ENCODE data around the gene MTMR1. TPM values are rescaled to one million over a fixed set of nuclear protein-coding genes. Genes with fewer than 3 reads are reported as not detected.

MTMR1 gene
- polyA plus RNA-seq, 1 donor from 2014 or later = 34.7 TPM

DNA sequence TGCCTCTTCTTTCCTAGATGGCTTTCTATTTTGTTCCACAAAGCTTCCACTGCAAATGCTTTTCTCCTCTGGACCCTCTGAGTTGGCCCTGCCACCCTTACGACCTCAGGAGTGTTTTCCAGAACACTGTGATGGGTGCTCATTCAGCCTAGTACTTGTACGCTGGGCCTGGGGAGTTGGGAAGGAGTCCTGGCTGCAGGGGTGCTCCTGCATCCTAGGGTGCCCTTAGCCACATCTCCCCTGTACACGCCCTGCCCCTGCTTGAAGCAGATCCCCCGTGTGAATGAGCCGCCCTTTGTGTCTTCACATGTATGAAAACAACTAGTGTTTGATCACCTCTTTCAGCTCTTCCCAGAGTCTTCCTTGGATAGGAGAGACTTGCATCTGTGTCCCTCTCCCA, 64.2 kb downstream of the MTMR1 start:
- no peak for TF ChIP-seq EP300 (conservative IDR thresholded peaks at IDR 0.05; ENCODE audit: poor library complexity, severe bottlenecking)
- no peak for TF ChIP-seq MXI1 (conservative IDR thresholded peaks at IDR 0.05; ENCODE audit: poor library complexity, severe bottlenecking)
- TF ChIP-seq EZH2 (IDR thresholded peaks at IDR 0.05; ENCODE audit: borderline replicate concordance, insufficient read depth, low read length, poor library complexity, severe bottlenecking) = no peak
- TF ChIP-seq, protein P1, sequence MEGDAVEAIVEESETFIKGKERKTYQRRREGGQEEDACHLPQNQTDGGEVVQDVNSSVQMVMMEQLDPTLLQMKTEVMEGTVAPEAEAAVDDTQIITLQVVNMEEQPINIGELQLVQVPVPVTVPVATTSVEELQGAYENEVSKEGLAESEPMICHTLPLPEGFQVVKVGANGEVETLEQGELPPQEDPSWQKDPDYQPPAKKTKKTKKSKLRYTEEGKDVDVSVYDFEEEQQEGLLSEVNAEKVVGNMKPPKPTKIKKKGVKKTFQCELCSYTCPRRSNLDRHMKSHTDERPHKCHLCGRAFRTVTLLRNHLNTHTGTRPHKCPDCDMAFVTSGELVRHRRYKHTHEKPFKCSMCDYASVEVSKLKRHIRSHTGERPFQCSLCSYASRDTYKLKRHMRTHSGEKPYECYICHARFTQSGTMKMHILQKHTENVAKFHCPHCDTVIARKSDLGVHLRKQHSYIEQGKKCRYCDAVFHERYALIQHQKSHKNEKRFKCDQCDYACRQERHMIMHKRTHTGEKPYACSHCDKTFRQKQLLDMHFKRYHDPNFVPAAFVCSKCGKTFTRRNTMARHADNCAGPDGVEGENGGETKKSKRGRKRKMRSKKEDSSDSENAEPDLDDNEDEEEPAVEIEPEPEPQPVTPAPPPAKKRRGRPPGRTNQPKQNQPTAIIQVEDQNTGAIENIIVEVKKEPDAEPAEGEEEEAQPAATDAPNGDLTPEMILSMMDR (IDR thresholded peaks at IDR 0.05; ENCODE audit: poor library complexity, severe bottlenecking) = no peak
- TF ChIP-seq TAF1 (IDR thresholded peaks at IDR 0.05; ENCODE audit: low read depth) = no peak
- no peak for TF ChIP-seq RAD21 (conservative IDR thresholded peaks at IDR 0.05)
- no peak for TF ChIP-seq SMC3 (conservative IDR thresholded peaks at IDR 0.05; ENCODE audit: poor library complexity)
- TF ChIP-seq, protein P2, sequence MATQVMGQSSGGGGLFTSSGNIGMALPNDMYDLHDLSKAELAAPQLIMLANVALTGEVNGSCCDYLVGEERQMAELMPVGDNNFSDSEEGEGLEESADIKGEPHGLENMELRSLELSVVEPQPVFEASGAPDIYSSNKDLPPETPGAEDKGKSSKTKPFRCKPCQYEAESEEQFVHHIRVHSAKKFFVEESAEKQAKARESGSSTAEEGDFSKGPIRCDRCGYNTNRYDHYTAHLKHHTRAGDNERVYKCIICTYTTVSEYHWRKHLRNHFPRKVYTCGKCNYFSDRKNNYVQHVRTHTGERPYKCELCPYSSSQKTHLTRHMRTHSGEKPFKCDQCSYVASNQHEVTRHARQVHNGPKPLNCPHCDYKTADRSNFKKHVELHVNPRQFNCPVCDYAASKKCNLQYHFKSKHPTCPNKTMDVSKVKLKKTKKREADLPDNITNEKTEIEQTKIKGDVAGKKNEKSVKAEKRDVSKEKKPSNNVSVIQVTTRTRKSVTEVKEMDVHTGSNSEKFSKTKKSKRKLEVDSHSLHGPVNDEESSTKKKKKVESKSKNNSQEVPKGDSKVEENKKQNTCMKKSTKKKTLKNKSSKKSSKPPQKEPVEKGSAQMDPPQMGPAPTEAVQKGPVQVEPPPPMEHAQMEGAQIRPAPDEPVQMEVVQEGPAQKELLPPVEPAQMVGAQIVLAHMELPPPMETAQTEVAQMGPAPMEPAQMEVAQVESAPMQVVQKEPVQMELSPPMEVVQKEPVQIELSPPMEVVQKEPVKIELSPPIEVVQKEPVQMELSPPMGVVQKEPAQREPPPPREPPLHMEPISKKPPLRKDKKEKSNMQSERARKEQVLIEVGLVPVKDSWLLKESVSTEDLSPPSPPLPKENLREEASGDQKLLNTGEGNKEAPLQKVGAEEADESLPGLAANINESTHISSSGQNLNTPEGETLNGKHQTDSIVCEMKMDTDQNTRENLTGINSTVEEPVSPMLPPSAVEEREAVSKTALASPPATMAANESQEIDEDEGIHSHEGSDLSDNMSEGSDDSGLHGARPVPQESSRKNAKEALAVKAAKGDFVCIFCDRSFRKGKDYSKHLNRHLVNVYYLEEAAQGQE (IDR thresholded peaks at IDR 0.05; ENCODE audit: borderline replicate concordance) = no peak
- no peak for TF ChIP-seq POLR2AphosphoS5 (IDR thresholded peaks at IDR 0.05)

DNA sequence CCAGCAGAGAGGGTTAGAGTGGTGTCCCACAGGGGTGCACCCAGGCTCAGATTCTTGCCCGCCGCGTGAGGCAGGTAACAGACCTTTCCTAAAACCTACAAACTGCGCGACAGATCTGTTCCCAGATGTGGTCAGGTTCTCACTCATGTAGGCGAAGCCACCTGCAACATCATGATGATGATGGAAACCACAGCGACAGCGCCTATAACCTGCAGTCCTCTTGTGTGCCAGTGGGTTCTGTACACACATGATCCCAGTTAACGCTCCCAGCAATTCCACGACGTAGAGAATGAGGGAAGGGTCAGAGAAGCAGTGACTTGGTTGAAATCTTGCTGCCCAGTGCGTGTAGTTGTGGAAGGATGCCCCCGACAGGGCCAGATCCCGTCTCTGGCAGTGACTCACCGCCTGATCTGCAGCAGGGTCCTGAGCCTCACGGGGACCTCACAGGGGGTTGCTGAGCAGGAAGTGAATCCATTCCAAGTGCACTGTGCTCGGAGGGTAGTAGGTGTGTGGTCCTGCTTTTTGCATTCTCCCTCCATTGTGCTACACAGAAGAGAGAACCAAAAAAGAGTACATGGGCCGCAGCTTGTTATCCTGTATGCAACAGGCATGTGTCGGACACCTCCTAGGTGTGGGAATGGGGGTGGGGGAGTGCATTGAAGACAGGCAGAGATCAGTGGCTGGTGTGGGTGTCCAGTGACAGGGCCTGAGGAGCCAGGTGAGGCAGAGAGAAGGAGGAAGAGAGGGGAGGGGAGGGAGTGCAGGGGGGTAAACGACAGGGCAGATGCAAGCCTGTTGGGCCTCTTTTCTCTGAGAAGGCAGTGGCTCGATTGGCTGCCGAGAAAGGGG, 66.6 kb downstream of the MTMR1 start:
- Histone ChIP-seq H3K27me3 (ENCODE audit: insufficient read depth, low read depth, low read length) (no peaks in the 10 kb centered on the region), H3K36me3 (ENCODE audit: insufficient read depth, low read length) (no peaks in the 10 kb centered on the region), H3K27ac (ENCODE audit: low read length) (no peak overlapping the region), H3K4me3 (ENCODE audit: low read length) (no peak overlapping the region), H3K79me2 (replicated peaks; ENCODE audit: insufficient read depth, low read length) (no peaks in the 10 kb centered on the region), H3K9me2 (ENCODE audit: insufficient read depth, low read length) (no peaks in the 10 kb centered on the region), H3F3A (ENCODE audit: insufficient read depth, low read length, poor library complexity, severe bottlenecking) (no peaks in the 10 kb centered on the region), H2AFZ (ENCODE audit: low read depth, low read length) (no peak overlapping the region), H3K9ac (ENCODE audit: low read length) (no peak overlapping the region), H4K20me1 (ENCODE audit: insufficient read depth) (no peaks in the 10 kb centered on the region), H3K4me2 (ENCODE audit: low read length) (no peak overlapping the region), H3K9me3 (ENCODE audit: low read length) (no peaks in the 10 kb centered on the region)
- no peak for TF ChIP-seq RAD21 (conservative IDR thresholded peaks at IDR 0.05)
- TF ChIP-seq, protein P2 (IDR thresholded peaks at IDR 0.05; ENCODE audit: borderline replicate concordance) = no peak
- TF ChIP-seq SMC3 (conservative IDR thresholded peaks at IDR 0.05; ENCODE audit: poor library complexity) = no peak
- TF ChIP-seq EZH2 (IDR thresholded peaks at IDR 0.05; ENCODE audit: borderline replicate concordance, insufficient read depth, low read length, poor library complexity, severe bottlenecking) = no peak
- TF ChIP-seq MXI1 (conservative IDR thresholded peaks at IDR 0.05; ENCODE audit: poor library complexity, severe bottlenecking) = no peak
- no peak for TF ChIP-seq POLR2AphosphoS5 (IDR thresholded peaks at IDR 0.05)

More for the DNA sequence above, 64.2 kb downstream of the MTMR1 start:
- H2AFZ ChIP-seq (ENCODE audit: low read depth, low read length) = no peak overlapping the region
- no peak overlapping the region for H3K9ac ChIP-seq (ENCODE audit: low read length)
- no peaks in the 10 kb centered on the region for H3K36me3 ChIP-seq (ENCODE audit: insufficient read depth, low read length)
- no peaks in the 10 kb centered on the region for H3K79me2 ChIP-seq (replicated peaks; ENCODE audit: insufficient read depth, low read length)
- no peak overlapping the region for H3K27ac ChIP-seq (ENCODE audit: low read length)
- no peaks in the 10 kb centered on the region for H3K9me3 ChIP-seq (ENCODE audit: low read length)
- no peak overlapping the region for H3K4me3 ChIP-seq (ENCODE audit: low read length)
- H3K27me3 ChIP-seq (ENCODE audit: insufficient read depth, low read depth, low read length) = no peaks in the 10 kb centered on the region
- H4K20me1 ChIP-seq (ENCODE audit: insufficient read depth) = no peaks in the 10 kb centered on the region
- no peaks in the 10 kb centered on the region for H3K9me2 ChIP-seq (ENCODE audit: insufficient read depth, low read length)
- H3F3A ChIP-seq (ENCODE audit: insufficient read depth, low read length, poor library complexity, severe bottlenecking) = no peaks in the 10 kb centered on the region
- no peak overlapping the region for H3K4me2 ChIP-seq (ENCODE audit: low read length)

Measured in neural cell (in vitro differentiated cells).